Panc1 (cell line): ENCODE measurements around the gene WDR64. TPM values are rescaled to one million over a fixed set of nuclear protein-coding genes. Genes with fewer than 3 reads are reported as not detected.

Experiments used
- ATAC-seq: fragments of 200-7000 bp; cut with Tn5 transposase; 2 replicates; pipeline ENCODE4 v1.9.1; 2020; ENCODE audit warnings: mild to moderate bottlenecking, moderate library complexity
- BruUV-seq: library from RNA; stranded (reverse); fragments of 400-500 nt; replicated peaks from 2 replicates; lab custom pipeline; 2021; lab: Mats Ljungman, UMichigan
- CTCF ChIA-PET: fragments of 300-600 bp; sonication (Branson Sonifier 250); formaldehyde crosslinking; loops from one replicate; lab custom pipeline; 2022; ENCODE audit warnings: antibody characterized with exemption; lab: Charles Lee
- POLR2A ChIA-PET: fragments of 300-600 bp; sonication (Branson Sonifier 250); formaldehyde crosslinking; loops from one replicate; lab custom pipeline; 2022; ENCODE audit warnings: antibody characterized with exemption; lab: Charles Lee
- DNase-seq: peaks from one replicate; pipeline ENCODE4 v3.0.0-alpha.2; 2010; ENCODE audit warnings: low read depth, low spot score
- H3K27ac ChIP-seq: 2 replicates; pipeline ENCODE4 v1.5.1; 2011; ENCODE audit warnings: mild to moderate bottlenecking, low read length, inconsistent platforms
- H3K27me3 ChIP-seq: fragments of 200-500 bp; sonication (Bioruptor generic); 2 replicates; pipeline ENCODE4 v1.6.0; 2014; ENCODE audit warnings: low read length, inconsistent platforms; ENCODE audit not compliant: control insufficient read depth, insufficient read depth
- H3K36me3 ChIP-seq: fragments of 200-500 bp; sonication (Bioruptor generic); 2 replicates; pipeline ENCODE4 v1.5.1; 2014; ENCODE audit warnings: inconsistent platforms, mild to moderate bottlenecking, low read length, moderate library complexity; ENCODE audit not compliant: control insufficient read depth, insufficient read depth
- H3K4me1 ChIP-seq: 2 replicates; pipeline ENCODE4 v1.5.1; 2011; ENCODE audit warnings: inconsistent platforms, mild to moderate bottlenecking, low read length, moderate library complexity; ENCODE audit not compliant: control insufficient read depth, insufficient read depth
- H3K4me3 ChIP-seq, 2 experiments: 2 replicates each; pipeline ENCODE4 v1.5.1; 2011 to 2012; ENCODE audit warnings: low read depth in 2 of 2, low read length in 2 of 2, mild to moderate bottlenecking in 2 of 2, inconsistent platforms in 1 of 2, moderate library complexity in 1 of 2
- H3K9me3 ChIP-seq: fragments of 200-500 bp; sonication (Bioruptor generic); 2 replicates; pipeline ENCODE4 v1.5.1; 2014; ENCODE audit warnings: low read depth, mild to moderate bottlenecking, inconsistent platforms, low read length, moderate library complexity; ENCODE audit not compliant: control insufficient read depth, insufficient read depth
- CTCF ChIP-seq: fragments of 450-650 bp; IDR thresholded peaks from 2 replicates; pipeline ENCODE4 v1.5.1; 2017; ENCODE audit warnings: mild to moderate bottlenecking
- REST ChIP-seq, 2 experiments: IDR thresholded peaks; 2 replicates each; pipeline ENCODE4 v1.6.1; 2011 to 2012; ENCODE audit warnings: low read depth in 2 of 2, control low read depth in 1 of 2, low read length in 1 of 2, mild to moderate bottlenecking in 1 of 2, moderate library complexity in 1 of 2; ENCODE audit not compliant: insufficient read depth in 1 of 2
- SIN3A ChIP-seq: IDR thresholded peaks from 2 replicates; pipeline ENCODE4 v1.6.1; 2012; ENCODE audit warnings: low read depth, mild to moderate bottlenecking, low read length, moderate library complexity, borderline replicate concordance; ENCODE audit not compliant: insufficient read depth
- TCF7L2 ChIP-seq: IDR thresholded peaks from 2 replicates; pipeline ENCODE4 v1.6.1; 2011; ENCODE audit warnings: mild to moderate bottlenecking, low read depth, low read length, inconsistent platforms
- in situ Hi-C: cut with HindIII; loops from 2 replicates; pipeline ENCODE4 v1.10.0; 2016; ENCODE audit warnings: low sequenced_read_pairs, low pct_unique_long_range_greater_than_20kb
- intact Hi-C: fragments of 100-400 bp; cut with micrococcal nuclease; formaldehyde crosslinking; loops from one replicate; pipeline ENCODE4 v1.10.0; 2022; ENCODE audit not compliant: unreplicated experiment
- total RNA-seq: library from RNA; stranded (reverse); gene quantifications from one replicate; pipeline ENCODE4 v1.2.1, GENCODE V29; 2021; ENCODE audit not compliant: unreplicated experiment

WDR64 gene
- total RNA-seq, 1 experiment from 2014 or later = not detected

GRCh38 chr1:241677201-241677600 lies 25.1 kb downstream of the WDR64 start:
- Histone ChIP-seq H3K4me3 (no peak overlapping the region), H3K36me3 (no peaks in the 10 kb centered on the region), H3K27ac (no peak overlapping the region), H3K4me1 (no peaks in the 10 kb centered on the region), H3K9me3 (no peaks in the 10 kb centered on the region), H3K27me3 (no peaks in the 10 kb centered on the region)
- in situ Hi-C loops (no loop called here), intact Hi-C loops (no loop called here)
- ATAC-seq (no peak), DNase-seq (no peak)
- ChIA-PET POLR2A (no interaction called here), CTCF (no interaction called here)
- no peak for TF ChIP-seq TCF7L2
- TF ChIP-seq REST (IDR thresholded peaks at IDR 0.05; ENCODE audit: insufficient read depth in 1 of 2, low read depth in 2 of 2, low read length in 1 of 2) = no peak
- no TSS peak for BruUV-seq

GRCh38 chr1:241678536-241678935 lies 26.5 kb downstream of the WDR64 start:
- TF ChIP-seq TCF7L2 (no peak), SIN3A (no peak), CTCF (no peak), REST (IDR thresholded peaks at IDR 0.05; ENCODE audit: insufficient read depth in 1 of 2, low read depth in 2 of 2, low read length in 1 of 2) (no peak)
- intact Hi-C loops = no loop called here
- ChIA-PET POLR2A (no interaction called here), CTCF (no interaction called here)
- Histone ChIP-seq H3K36me3 (no peaks in the 10 kb centered on the region), H3K27me3 (no peaks in the 10 kb centered on the region), H3K9me3 (no peaks in the 10 kb centered on the region), H3K4me3 (no peak overlapping the region), H3K27ac (no peak overlapping the region), H3K4me1 (no peaks in the 10 kb centered on the region)
- no TSS peak for BruUV-seq
- no peak for DNase-seq
- in situ Hi-C loops = no loop called here
- no peak for ATAC-seq
